IPS-15b (cell line): ENCODE measurements around the gene CREB1.

Experiments used
- H3K27me3 ChIP-seq: one replicate; pipeline ENCODE4 v1.6.1; 2013; ENCODE audit warnings: low read length; ENCODE audit not compliant: control insufficient read depth, insufficient read depth
- H3K36me3 ChIP-seq: one replicate; pipeline ENCODE4 v1.6.1; 2013; ENCODE audit warnings: low read length; ENCODE audit not compliant: control insufficient read depth, insufficient read depth
- H3K4me1 ChIP-seq: one replicate; pipeline ENCODE4 v1.6.1; 2013; ENCODE audit warnings: mild to moderate bottlenecking, low read length; ENCODE audit not compliant: control insufficient read depth, insufficient read depth
- H3K4me3 ChIP-seq: one replicate; pipeline ENCODE4 v1.5.1; 2013; ENCODE audit warnings: low read depth, low read length
- H3K9ac ChIP-seq: one replicate; pipeline ENCODE4 v1.6.1; 2013; ENCODE audit warnings: low read depth, mild to moderate bottlenecking, low read length
- H3K9me3 ChIP-seq: one replicate; pipeline ENCODE4 v1.6.1; 2013; ENCODE audit warnings: mild to moderate bottlenecking, low read length; ENCODE audit not compliant: control insufficient read depth, insufficient read depth

Gene CREB1

GRCh38 chr2:207529330-207530159, at the start of gene CREB1:
Gene CREB1, plus strand, starts transcription at chr2:207529962. Its CDS starts 25,674 bp downstream, at chr2:207555636.
- Histone ChIP-seq H3K9me3 (no peaks in the 10 kb centered on the region), H3K36me3 (no peaks in the 10 kb centered on the region), H3K4me1 (peaks cover 7% of the 10 kb centered on the region), H3K27me3 (peaks cover 13% of the 10 kb centered on the region), H3K9ac (peak within 1 kb of the TSS; percentile 93), H3K4me3 (peak within 1 kb of the TSS; percentile 88)

DNA sequence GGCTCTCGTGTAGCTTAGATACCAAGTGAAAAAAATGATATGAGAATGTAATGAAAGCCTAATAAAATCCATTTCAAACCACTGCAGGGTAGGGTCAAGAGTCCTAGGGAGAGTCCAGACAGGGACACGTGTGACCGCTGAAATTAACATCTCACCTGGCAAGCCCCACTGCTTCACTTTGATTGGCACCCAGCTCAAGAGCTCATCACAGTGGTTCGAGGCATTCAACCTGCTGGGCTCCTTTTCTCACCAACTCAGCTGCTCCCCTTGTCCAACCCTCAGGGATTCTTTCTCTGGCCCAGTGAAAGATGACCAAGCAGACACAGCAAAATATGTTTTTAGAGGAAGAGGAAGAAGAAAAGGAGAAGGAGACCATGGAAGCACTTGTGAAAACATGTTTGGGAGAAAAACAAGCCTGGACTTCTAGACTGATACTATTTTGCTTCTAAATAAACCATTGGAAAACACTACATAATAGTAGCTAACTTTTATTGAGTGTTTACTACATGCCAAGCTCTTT, 49.2 kb upstream of the CREB1 start:
- H3K27me3 ChIP-seq, result no peaks in the 10 kb centered on the region
- H3K9me3 ChIP-seq, result no peaks in the 10 kb centered on the region
- no peaks in the 10 kb centered on the region for H3K4me1 ChIP-seq
- H3K36me3 ChIP-seq, result no peaks in the 10 kb centered on the region
- no peak overlapping the region for H3K4me3 ChIP-seq
- H3K9ac ChIP-seq, result no peak overlapping the region

DNA sequence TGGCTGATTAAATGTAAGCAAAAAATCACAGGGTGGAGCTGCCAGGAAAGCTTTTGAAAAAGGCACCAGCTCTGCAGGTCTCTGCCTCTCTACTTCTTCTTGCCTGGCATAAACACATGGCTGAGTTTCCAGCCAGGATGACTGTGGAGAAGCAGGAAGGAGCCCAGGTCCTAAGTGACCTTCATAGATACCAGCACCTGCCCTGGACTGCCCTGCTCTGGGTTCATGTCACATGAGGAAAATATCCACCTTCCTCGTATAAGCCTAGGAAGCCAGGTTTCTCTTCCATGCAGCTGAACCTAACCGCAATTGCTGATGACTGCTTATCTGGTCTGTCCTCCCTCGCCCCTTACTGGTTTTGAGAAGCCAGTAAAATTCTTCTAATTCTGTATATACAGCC, 47.8 kb upstream of the CREB1 start:
- Histone ChIP-seq H3K36me3 (no peaks in the 10 kb centered on the region), H3K4me1 (no peaks in the 10 kb centered on the region), H3K27me3 (no peaks in the 10 kb centered on the region), H3K9ac (no peak overlapping the region), H3K9me3 (no peaks in the 10 kb centered on the region), H3K4me3 (no peak overlapping the region)

GRCh38 chr2:207482630-207483029, 47.1 kb upstream of the CREB1 start:
- Histone ChIP-seq H3K27me3 (no peaks in the 10 kb centered on the region), H3K4me3 (no peak overlapping the region), H3K9ac (no peak overlapping the region), H3K36me3 (no peaks in the 10 kb centered on the region), H3K9me3 (no peaks in the 10 kb centered on the region), H3K4me1 (no peaks in the 10 kb centered on the region)

- Histone ChIP-seq H3K36me3 (no peaks in the 10 kb centered on the region), H3K9ac (no peak overlapping the region), H3K4me1 (no peaks in the 10 kb centered on the region), H3K4me3 (no peak overlapping the region), H3K27me3 (no peaks in the 10 kb centered on the region), H3K9me3 (no peaks in the 10 kb centered on the region)
These were observed 46.7 kb upstream of the CREB1 start for GRCh38 chr2:207483066-207483465.

DNA sequence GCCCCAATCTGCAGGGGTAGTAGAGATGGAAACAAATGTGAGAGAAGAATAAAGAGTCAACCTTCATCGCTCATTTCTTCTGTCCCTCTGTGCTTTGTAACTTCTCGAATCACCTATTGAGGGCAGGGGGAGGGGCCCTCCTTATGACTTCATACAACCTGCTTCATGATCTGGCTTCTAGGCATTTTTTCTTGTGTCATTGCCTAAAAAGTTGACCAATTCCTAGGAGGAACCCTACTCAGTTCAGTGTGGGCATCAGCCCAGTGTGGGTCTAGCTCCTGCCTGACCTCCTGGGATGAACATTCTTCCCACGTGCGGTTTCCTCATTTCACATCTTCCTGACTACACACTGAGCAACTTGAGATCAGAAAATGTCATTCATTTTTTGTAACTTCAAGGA, 46.3 kb upstream of the CREB1 start:
- Histone ChIP-seq H3K4me3 (no peak overlapping the region), H3K27me3 (no peaks in the 10 kb centered on the region), H3K36me3 (no peaks in the 10 kb centered on the region), H3K9ac (no peak overlapping the region), H3K4me1 (no peaks in the 10 kb centered on the region), H3K9me3 (no peaks in the 10 kb centered on the region)

GRCh38 chr2:207484444-207485391, 45.0 kb upstream of the CREB1 start:
- Histone ChIP-seq H3K27me3 (no peaks in the 10 kb centered on the region), H3K36me3 (no peaks in the 10 kb centered on the region), H3K9me3 (no peaks in the 10 kb centered on the region), H3K4me1 (no peaks in the 10 kb centered on the region), H3K9ac (no peak overlapping the region), H3K4me3 (no peak overlapping the region)

GRCh38 chr2:207487650-207488311, 42.0 kb upstream of the CREB1 start:
- no peaks in the 10 kb centered on the region for H3K36me3 ChIP-seq
- no peaks in the 10 kb centered on the region for H3K4me1 ChIP-seq
- no peaks in the 10 kb centered on the region for H3K9me3 ChIP-seq
- H3K9ac ChIP-seq, result no peak overlapping the region
- no peaks in the 10 kb centered on the region for H3K27me3 ChIP-seq
- no peak overlapping the region for H3K4me3 ChIP-seq

GRCh38 chr2:207489251-207489650, 40.5 kb upstream of the CREB1 start:
- no peaks in the 10 kb centered on the region for H3K36me3 ChIP-seq
- H3K4me3 ChIP-seq, result no peak overlapping the region
- H3K27me3 ChIP-seq, result no peaks in the 10 kb centered on the region
- no peak overlapping the region for H3K9ac ChIP-seq
- no peaks in the 10 kb centered on the region for H3K9me3 ChIP-seq
- peaks cover 3% of the 10 kb centered on the region for H3K4me1 ChIP-seq

- H3K36me3 ChIP-seq, result no peaks in the 10 kb centered on the region
- H3K4me1 ChIP-seq, result peaks cover 3% of the 10 kb centered on the region
- H3K9me3 ChIP-seq, result no peaks in the 10 kb centered on the region
- H3K27me3 ChIP-seq, result no peaks in the 10 kb centered on the region
- no peak overlapping the region for H3K9ac ChIP-seq
- no peak overlapping the region for H3K4me3 ChIP-seq
These were observed 39.3 kb upstream of the CREB1 start for GRCh38 chr2:207490441-207490840.

- no peaks in the 10 kb centered on the region for H3K9me3 ChIP-seq
- H3K9ac ChIP-seq, result no peak overlapping the region
- no peak overlapping the region for H3K4me3 ChIP-seq
- no peaks in the 10 kb centered on the region for H3K36me3 ChIP-seq
- H3K4me1 ChIP-seq, result peaks cover 3% of the 10 kb centered on the region
- no peaks in the 10 kb centered on the region for H3K27me3 ChIP-seq
These were observed 38.7 kb upstream of the CREB1 start for GRCh38 chr2:207491086-207491485.
